Measurements from ENCODE around the gene TMTC1.

GRCh38 chr12:29728030-29728429 is 55.7 kb downstream of the TMTC1 start:
- TF ChIP-seq, protein P1, sequence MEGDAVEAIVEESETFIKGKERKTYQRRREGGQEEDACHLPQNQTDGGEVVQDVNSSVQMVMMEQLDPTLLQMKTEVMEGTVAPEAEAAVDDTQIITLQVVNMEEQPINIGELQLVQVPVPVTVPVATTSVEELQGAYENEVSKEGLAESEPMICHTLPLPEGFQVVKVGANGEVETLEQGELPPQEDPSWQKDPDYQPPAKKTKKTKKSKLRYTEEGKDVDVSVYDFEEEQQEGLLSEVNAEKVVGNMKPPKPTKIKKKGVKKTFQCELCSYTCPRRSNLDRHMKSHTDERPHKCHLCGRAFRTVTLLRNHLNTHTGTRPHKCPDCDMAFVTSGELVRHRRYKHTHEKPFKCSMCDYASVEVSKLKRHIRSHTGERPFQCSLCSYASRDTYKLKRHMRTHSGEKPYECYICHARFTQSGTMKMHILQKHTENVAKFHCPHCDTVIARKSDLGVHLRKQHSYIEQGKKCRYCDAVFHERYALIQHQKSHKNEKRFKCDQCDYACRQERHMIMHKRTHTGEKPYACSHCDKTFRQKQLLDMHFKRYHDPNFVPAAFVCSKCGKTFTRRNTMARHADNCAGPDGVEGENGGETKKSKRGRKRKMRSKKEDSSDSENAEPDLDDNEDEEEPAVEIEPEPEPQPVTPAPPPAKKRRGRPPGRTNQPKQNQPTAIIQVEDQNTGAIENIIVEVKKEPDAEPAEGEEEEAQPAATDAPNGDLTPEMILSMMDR (IDR thresholded peaks at IDR 0.05; ENCODE audit: low read depth, low read length), result no peak
- TF ChIP-seq POLR2A (IDR thresholded peaks at IDR 0.05; ENCODE audit: extremely low read depth, insufficient read length), result no peak

Measured in NB4 (cell line).